ENCODE results near the gene IRAK2.
"Not testable (repeated sequence)": the region's sequence is repeated elsewhere in the genome, so short reads cannot be mapped to it uniquely, and the experiment has no call there.

The IRAK2 gene

DNA sequence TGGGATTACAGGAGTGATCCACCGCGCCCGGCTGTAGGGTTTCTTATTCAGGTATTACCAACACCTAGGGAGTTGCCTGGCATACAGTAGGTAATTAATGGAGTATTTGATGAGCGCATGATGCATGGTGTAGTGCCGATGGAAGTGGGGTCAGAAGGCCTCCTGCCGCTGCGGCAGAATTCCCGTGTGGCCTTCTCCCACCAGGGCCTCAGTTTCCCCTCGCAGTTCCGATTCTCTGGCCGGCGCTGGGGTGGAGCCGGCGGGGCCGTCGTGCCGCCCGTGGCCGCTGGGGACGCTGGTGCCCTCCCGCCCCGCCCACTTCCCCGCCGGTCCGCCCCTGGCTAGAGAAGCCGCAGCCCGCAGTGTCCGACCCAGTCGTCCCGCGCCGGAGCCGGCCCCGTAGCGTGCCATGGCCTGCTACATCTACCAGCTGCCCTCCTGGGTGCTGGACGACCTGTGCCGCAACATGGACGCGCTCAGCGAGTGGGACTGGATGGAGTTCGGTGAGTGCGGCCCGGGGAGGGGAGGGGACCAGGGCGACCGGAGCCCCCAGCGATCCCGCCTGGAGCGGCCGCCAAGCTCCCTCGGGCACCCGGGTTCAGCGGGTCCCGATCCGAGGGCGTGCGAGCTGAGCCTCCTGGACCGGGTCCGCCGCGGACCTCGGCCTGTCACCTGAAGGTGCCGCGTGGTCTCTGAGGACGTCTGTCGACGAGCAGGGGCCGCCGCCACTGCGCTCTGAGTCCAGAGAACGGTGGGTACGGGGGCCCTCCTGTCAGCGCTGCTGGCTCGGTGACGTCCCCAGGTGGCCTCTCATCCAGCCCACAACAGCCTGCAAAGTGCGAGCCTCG lies at the start of gene IRAK2:
TSS of gene IRAK2 (plus strand) at position 374 of the 848 bp plus-strand sequence. CDS start at position 410, 36 bp downstream.
- peak; percentile 28 for DNase-seq (ENCODE audit: low read depth)

DNA sequence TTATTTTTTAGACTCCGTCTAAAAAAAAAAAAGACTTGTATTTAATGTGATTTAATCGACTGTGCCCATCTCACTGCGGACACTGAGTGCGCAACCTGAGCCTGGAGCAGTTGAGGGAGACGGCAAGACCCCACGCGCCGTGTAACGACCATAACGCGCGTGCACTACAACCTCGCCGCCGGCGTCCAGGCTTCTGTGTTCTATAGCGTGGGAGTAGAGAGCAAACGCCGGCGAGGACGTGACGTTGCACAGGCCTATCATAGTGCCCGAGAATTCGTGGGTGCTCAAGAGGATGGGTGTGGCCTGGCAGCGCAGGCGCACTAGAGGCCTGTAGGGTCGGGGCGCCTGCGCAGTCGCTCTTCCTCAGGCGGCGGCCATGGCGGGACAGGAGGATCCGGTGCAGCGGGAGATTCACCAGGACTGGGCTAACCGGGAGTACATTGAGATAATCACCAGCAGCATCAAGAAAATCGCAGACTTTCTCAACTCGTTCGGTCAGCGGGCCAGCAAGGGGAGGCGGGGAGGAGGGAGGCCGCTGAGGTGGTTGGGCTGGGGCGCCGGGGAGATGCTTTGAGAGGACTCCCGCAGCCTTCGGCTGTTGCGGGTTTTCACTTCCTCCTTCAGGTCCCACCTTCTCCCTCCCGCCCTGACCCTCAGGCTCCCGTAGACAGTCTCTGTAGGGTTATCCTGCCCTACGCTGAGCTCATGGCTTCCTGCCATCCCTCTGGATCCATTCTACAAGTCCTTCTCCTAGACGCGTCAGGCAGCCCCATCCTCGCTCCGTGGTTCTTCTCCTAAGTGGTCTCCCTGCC lies 49.2 kb upstream of the IRAK2 start, which contains the start of gene BRK1:
TSS of gene BRK1 (plus strand) at position 350 of the 812 bp plus-strand sequence. CDS start at position 377, 27 bp downstream.
- peak; percentile 89 for DNase-seq (ENCODE audit: low read depth)

GRCh38 chr3:10116138-10116460 lies 48.6 kb upstream of the IRAK2 start:
- DNase-seq (ENCODE audit: low read depth): no peak

DNA sequence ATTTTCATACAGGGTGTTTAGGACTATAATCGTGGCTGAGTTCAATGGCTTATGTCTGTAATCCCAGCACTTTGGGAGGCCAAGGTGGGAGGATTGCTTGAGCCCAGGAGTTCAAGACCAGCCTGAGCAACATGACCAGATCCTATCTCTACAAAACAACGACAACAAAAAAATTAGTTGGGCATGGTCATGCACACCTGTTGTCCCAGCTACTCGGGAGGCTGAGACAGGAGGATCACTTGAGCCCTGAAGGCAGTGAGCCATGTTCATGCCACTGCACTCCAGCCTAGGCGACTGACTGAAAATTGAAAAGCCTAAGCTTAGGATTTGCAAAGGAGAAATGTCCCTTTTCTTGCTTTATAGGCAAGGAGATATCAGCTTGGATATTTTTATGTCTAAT lies 47.8 kb upstream of the IRAK2 start:
- DNase-seq (ENCODE audit: low read depth): no peak

- no peak for DNase-seq (ENCODE audit: low read depth)
Measured at GRCh38 chr3:10119376-10119775, 45.3 kb upstream of the IRAK2 start.

GRCh38 chr3:10121064-10121463 lies 43.7 kb upstream of the IRAK2 start:
- DNase-seq (ENCODE audit: low read depth): no peak

GRCh38 chr3:10122724-10123123 lies 42.0 kb upstream of the IRAK2 start:
- no peak for DNase-seq (ENCODE audit: low read depth)

DNA sequence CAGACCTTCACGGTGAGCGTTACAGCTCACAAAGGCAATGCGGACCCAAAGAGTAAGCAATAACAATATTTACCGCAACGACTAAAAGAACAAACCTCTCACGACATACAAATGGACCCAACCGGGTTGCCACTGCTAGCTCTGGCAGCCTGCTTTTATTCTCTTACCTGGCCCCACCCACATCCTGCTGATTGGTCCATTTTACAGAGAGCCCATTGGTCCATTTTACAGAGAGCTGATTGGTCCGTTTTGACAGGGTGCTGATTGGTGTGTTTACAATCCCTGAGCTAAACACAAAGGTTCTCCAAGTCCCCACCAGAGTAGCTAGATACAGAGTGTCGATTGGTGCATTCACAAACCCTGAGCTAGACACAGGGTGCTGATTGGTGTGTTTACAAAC lies 28.8 kb upstream of the IRAK2 start:
- not testable (repeated sequence) for DNase-seq (ENCODE audit: low read depth)

DNA sequence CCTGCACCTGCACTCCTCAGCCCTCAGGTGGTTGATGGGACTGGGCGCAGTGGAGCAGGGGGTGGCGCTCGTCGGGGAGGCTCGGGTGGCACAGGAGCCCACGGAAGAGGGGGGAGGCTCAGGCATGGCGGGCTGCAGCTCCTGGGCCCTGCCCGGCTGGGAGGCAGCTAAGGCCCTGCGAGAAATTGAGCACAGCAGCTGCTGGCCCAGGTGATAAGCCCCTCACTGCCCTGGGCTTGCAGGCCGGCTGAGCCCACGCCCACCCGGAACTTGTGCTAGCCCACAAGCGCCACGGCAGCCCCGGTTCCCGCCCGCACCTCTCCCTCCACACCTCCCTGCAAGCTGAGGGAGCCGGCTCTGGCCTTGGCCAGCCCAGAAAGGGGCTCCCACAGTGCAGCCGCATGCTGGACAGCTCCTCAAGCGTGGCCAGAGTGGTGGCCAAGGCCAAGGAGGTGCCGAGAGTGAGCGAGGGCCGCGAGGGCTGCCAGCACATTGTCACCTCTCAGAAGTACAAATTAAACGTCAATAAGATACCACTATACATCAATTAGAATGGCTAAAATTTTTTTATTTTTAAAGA lies 28.2 kb upstream of the IRAK2 start:
- no peak for DNase-seq (ENCODE audit: low read depth)

GRCh38 chr3:10137178-10137577 lies 27.5 kb upstream of the IRAK2 start:
- no peak for DNase-seq (ENCODE audit: low read depth)

- no peak for DNase-seq (ENCODE audit: low read depth)
Measured at GRCh38 chr3:10140996-10141546, 23.6 kb upstream of the IRAK2 start.

- DNase-seq (ENCODE audit: low read depth): no peak
Measured at GRCh38 chr3:10142707-10143560, 21.8 kb upstream of the IRAK2 start.

DNA sequence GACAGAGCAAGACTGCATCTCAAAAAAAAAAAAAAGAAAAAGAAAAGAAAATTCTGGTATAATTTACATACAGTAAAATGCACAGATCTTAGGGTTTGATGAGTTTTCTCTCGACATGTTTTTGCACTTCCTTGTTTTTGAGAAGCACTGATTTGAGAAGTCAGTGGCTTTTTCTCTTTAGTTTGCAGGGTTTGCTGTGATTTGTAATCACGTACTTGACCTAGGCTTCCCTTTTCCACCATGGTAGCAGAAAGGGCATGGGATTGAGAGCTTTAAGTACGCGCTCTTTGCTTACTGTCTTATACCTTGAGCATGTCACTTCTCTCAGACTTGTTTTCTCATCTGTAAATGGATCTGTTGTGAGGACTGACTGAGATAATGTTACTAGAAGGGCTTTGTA lies 19.0 kb upstream of the IRAK2 start:
- DNase-seq (ENCODE audit: low read depth): no peak

DNA sequence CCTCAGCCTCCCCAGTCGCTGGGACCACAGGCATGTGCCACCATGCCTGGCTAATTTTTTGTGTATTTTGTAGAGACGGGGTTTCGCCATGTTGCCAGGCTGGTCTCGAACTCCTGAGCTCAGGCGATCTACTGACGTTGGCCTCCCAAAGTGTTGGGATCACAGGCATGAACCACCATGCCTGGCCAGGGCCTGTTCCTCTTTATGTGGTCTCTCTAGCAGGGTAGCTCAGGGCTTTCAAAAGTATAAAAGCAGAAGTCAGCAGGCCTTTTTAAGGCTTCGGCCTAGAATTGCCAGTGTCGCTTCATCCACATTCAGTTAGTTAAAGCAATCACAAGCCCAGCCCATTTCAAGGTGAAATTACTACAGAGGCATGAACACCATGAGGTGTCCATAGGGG lies 15.5 kb upstream of the IRAK2 start:
- no peak for DNase-seq (ENCODE audit: low read depth)

GRCh38 chr3:10150987-10151386 lies 13.7 kb upstream of the IRAK2 start:
- DNase-seq (ENCODE audit: low read depth): no peak

DNA sequence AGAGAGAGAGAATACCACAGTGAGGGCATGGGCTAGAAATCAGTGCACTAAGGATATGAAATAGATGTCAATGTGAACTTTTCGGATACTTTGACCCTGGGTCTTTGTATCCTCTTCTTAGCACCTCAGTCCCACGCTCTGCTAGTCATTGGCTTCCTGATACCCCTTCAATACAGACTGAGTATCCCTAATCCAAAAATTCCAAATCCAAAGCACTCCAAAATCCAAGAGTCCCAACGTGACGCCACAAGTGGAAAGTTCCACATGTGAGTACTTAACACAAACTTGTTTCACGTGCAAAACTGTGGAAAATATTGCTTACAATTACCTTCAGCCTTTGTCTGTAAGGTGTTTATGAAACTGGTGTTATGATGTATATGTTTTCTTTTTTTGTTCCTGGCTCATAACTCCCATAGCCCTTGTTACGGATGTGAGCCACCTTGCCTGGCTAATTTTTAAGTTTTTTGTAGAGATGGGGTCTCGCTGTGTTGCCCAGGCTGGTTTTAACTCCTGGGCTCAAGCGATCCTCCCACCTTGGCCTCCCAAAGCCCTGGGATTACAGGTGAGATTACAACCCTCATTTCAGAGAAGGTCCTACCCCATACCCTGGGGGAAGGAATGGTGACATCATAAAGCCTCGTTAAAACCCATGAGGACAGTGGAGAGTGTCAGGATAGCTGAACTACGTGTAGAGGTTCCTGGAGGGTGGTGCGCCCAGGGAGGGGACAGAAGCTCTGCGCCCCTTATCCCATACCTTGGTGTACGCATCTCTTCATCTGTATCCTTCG lies 10.2 kb upstream of the IRAK2 start:
- no peak for DNase-seq (ENCODE audit: low read depth)

DNA sequence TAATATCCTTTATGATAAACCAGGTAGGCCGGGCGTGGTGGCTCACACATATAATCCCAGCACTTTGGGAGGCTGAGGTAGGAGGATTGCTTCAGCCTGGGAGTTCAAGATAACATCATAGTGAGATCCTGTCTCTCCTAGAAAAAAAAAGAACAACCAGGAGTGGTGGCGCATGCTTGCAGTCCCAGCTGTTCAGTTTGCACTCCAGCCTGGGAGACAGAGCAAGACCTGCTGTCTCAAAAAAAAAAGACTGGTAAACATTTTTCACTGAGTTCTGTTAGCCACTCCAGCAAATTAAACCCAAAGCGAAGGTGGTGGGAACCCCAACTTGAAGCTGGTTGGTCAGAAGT lies 9.6 kb upstream of the IRAK2 start:
- DNase-seq (ENCODE audit: low read depth): no peak

- no peak for DNase-seq (ENCODE audit: low read depth)
Measured at GRCh38 chr3:10155658-10156057, 9.1 kb upstream of the IRAK2 start.

DNA sequence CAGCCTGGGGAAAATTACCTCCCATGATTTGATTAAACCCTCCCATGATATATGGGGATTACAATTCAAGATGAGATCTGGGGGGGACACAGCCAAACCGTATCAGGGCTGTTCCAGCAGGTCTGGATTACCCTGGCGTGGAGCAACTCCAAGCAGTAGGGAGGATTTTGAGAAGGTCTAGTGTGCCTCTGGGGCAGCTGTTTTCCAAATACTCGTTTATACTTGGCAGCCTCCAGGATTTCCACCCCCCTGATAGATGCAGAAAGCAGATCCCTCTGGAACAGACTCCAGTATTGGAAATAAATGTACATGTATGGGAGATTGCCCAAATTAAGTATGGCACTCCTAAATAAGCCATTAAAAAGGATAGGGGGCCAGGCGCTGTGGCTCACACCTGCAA lies 7.7 kb upstream of the IRAK2 start:
- no peak for DNase-seq (ENCODE audit: low read depth)

GRCh38 chr3:10158555-10158954 lies 6.2 kb upstream of the IRAK2 start:
- DNase-seq (ENCODE audit: low read depth): not testable (repeated sequence)

DNA sequence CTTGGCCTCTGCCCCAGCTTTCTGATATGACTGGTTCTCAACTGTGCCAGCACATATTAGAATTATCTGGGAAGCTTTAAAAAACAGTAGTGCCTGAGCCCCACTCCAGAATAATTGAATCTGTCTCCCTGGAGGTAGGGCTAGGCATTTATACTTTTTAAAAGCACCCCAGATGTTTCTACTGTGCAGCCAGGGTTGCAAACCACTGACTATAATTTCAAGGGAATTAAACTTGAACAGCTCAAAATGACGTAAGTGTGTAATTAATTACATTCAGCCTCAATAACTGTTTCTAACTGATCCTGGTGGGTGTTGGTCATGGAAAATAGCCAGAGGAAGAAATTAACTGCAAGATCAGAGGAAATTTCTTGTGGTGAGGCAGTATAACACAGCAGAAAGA lies 4.4 kb upstream of the IRAK2 start:
- no peak for DNase-seq (ENCODE audit: low read depth)

Data from activated T-helper 1 cell treated with Interleukin-2 at 50 U/mL for 16 hours (primary cell).